Endodermal cell (in vitro differentiated cells): Measurements from ENCODE around the gene MMP21. TPM values are rescaled to one million over a fixed set of nuclear protein-coding genes. Genes with fewer than 3 reads are reported as not detected.

ENCODE experiments used
- DNase-seq: peaks from one replicate; pipeline ENCODE4 v3.0.0-alpha.2; 2017
- H3K27ac ChIP-seq: 2 replicates; pipeline ENCODE4 v1.5.1; 2013; ENCODE audit warnings: mild to moderate bottlenecking, low read depth, low read length, moderate library complexity
- H3K27me3 ChIP-seq: 2 replicates; pipeline ENCODE4 v1.6.1; 2013; ENCODE audit warnings: mild to moderate bottlenecking, low read length, moderate library complexity; ENCODE audit not compliant: insufficient read depth, control insufficient read depth, poor library complexity, severe bottlenecking
- H3K36me3 ChIP-seq: 2 replicates; pipeline ENCODE4 v1.7.0; 2013; ENCODE audit warnings: mild to moderate bottlenecking, low read length, moderate library complexity; ENCODE audit not compliant: control insufficient read depth, insufficient read depth
- H3K4me1 ChIP-seq: one replicate; pipeline ENCODE4 v1.7.0; 2013; ENCODE audit warnings: low read length; ENCODE audit not compliant: control insufficient read depth, insufficient read depth
- H3K4me3 ChIP-seq: 2 replicates; pipeline ENCODE4 v1.5.1; 2013; ENCODE audit warnings: mild to moderate bottlenecking, low read length, moderate library complexity
- H3K9ac ChIP-seq: 2 replicates; pipeline ENCODE4 v1.6.1; 2013; ENCODE audit warnings: mild to moderate bottlenecking, low read length, moderate library complexity; ENCODE audit not compliant: poor library complexity, severe bottlenecking; ENCODE audit errors: extremely low read depth
- H3K9me3 ChIP-seq: 2 replicates; pipeline ENCODE4 v1.6.1; 2013; ENCODE audit warnings: mild to moderate bottlenecking, low read length, moderate library complexity; ENCODE audit not compliant: control insufficient read depth
- H3K27ac Mint-ChIP-seq: 2 replicates; pipeline ENCODE4 v1.8.0; 2020; ENCODE audit warnings: mixed read lengths
- H3K27me3 Mint-ChIP-seq: 2 replicates; pipeline ENCODE4 v1.8.0; 2021; ENCODE audit warnings: mild to moderate bottlenecking, mixed read lengths; ENCODE audit not compliant: insufficient read depth
- H3K36me3 Mint-ChIP-seq: 2 replicates; pipeline ENCODE4 v1.8.0; 2020; ENCODE audit warnings: low read depth, mixed read lengths
- H3K4me1 Mint-ChIP-seq: 2 replicates; pipeline ENCODE4 v1.8.0; 2020; ENCODE audit warnings: mixed read lengths
- H3K4me3 Mint-ChIP-seq: 2 replicates; pipeline ENCODE4 v1.8.0; 2020; ENCODE audit warnings: mild to moderate bottlenecking, moderate library complexity, mixed read lengths
- H3K9me3 Mint-ChIP-seq: 2 replicates; pipeline ENCODE4 v1.8.0; 2020; ENCODE audit warnings: mild to moderate bottlenecking, mixed read lengths
- CTCF ChIP-seq: fragments of 200-600 bp; sonication (generic); conservative IDR thresholded peaks from 2 replicates; pipeline ENCODE4 v1.5.0; 2021; ENCODE audit warnings: antibody characterized with exemption, mild to moderate bottlenecking
- WGBS, 2 experiments: methylation state at CpG; one replicate each; pipeline versions ENCODE4 v1.1.5 to v1.1.7; 2013; ENCODE audit warnings: missing lambda C conversion rate in 2 of 2, mixed read lengths in 1 of 2; ENCODE audit not compliant: insufficient coverage in 1 of 2, insufficient read length in 1 of 2; 5-methylcytosine and 5-hydroxymethylcytosine counted together
- total RNA-seq, 2 donors: library from RNA; stranded (reverse); fragmentation: NEBNext Ultra II Directional in 1 of 2; extraction: Animal tissue kit (Norgen Biotek cat#: 25700) in 1 of 2; gene quantifications; 2 replicates in 1 of 2; 3 replicates in 1 of 2; pipeline ENCODE4 v1.2.1, GENCODE V29; 2021

The MMP21 gene
- total RNA-seq, 2 donors from 2014 or later: not detected

- no peak overlapping the region for H3K27ac Mint-ChIP-seq
- 72 to 100% methylated on average over 2 to 4 of the region's 5 CpGs for WGBS, 2 experiments
- H3K9me3 Mint-ChIP-seq: no peaks in the 10 kb centered on the region
- no peaks in the 10 kb centered on the region for H3K9me3 ChIP-seq
- peaks cover 18% of the 10 kb centered on the region for H3K36me3 ChIP-seq
- peaks cover 27% of the 10 kb centered on the region for H3K36me3 Mint-ChIP-seq
- H3K27me3 Mint-ChIP-seq: no peaks in the 10 kb centered on the region
- H3K4me1 ChIP-seq: peaks cover 9% of the 10 kb centered on the region
- H3K4me3 ChIP-seq: no peak overlapping the region
- H3K4me3 Mint-ChIP-seq: no peak overlapping the region
- no peaks in the 10 kb centered on the region for H3K27me3 ChIP-seq
- TF ChIP-seq CTCF: no peak
- peaks cover 27% of the 10 kb centered on the region for H3K4me1 Mint-ChIP-seq
- H3K27ac ChIP-seq: no peak overlapping the region
- DNase-seq: no peak
- H3K9ac ChIP-seq: no peak overlapping the region
These were observed 22.5 kb upstream of the MMP21 start for GRCh38 chr10:125797994-125798662.

- no peak overlapping the region for H3K27ac ChIP-seq
- Mint-ChIP-seq H3K27me3 (no peaks in the 10 kb centered on the region), H3K4me1 (peaks cover 27% of the 10 kb centered on the region), H3K9me3 (no peaks in the 10 kb centered on the region), H3K27ac (no peak overlapping the region), H3K36me3 (peaks cover 29% of the 10 kb centered on the region), H3K4me3 (no peak overlapping the region)
- H3K9me3 ChIP-seq: no peaks in the 10 kb centered on the region
- no peaks in the 10 kb centered on the region for H3K27me3 ChIP-seq
- 94 to 97% methylated on average over 5 to 8 of the region's 8 CpGs for WGBS, 2 experiments
- no peak overlapping the region for H3K9ac ChIP-seq
- H3K4me3 ChIP-seq: no peak overlapping the region
- TF ChIP-seq CTCF: no peak
- H3K4me1 ChIP-seq: peaks cover 9% of the 10 kb centered on the region
- peaks cover 21% of the 10 kb centered on the region for H3K36me3 ChIP-seq
- DNase-seq: no peak
These were observed 21.8 kb upstream of the MMP21 start for GRCh38 chr10:125797424-125797823.

GRCh38 chr10:125795637-125796190 is 20.1 kb upstream of the MMP21 start:
- no peaks in the 10 kb centered on the region for H3K9me3 ChIP-seq
- H3K4me3 Mint-ChIP-seq: no peak overlapping the region
- H3K9ac ChIP-seq: no peak overlapping the region
- no peaks in the 10 kb centered on the region for H3K27me3 ChIP-seq
- peaks cover 37% of the 10 kb centered on the region for H3K36me3 Mint-ChIP-seq
- DNase-seq: no peak
- H3K27ac Mint-ChIP-seq: no peak overlapping the region
- H3K4me1 Mint-ChIP-seq: peaks cover 13% of the 10 kb centered on the region
- WGBS, 2 experiments: 82% methylated on average over 8 of the region's 8 CpGs
- no peak for TF ChIP-seq CTCF
- H3K4me3 ChIP-seq: no peak overlapping the region
- H3K27ac ChIP-seq: no peak overlapping the region
- H3K27me3 Mint-ChIP-seq: no peaks in the 10 kb centered on the region
- H3K9me3 Mint-ChIP-seq: no peaks in the 10 kb centered on the region
- H3K36me3 ChIP-seq: peaks cover 31% of the 10 kb centered on the region
- peaks cover 7% of the 10 kb centered on the region for H3K4me1 ChIP-seq
